ENCODE results near the gene GAB2. TPM values are rescaled to one million over a fixed set of nuclear protein-coding genes. Genes with fewer than 3 reads are reported as not detected.

The GAB2 gene
- total RNA-seq, 2 experiments from 2014 or later, result 1.2 to 1.3 TPM

- Histone ChIP-seq H3K4me1 (ENCODE audit: insufficient read depth, low read length, poor library complexity, severe bottlenecking) (no peaks in the 10 kb centered on the region), H3K9me2 (ENCODE audit: insufficient read depth, low read length) (no peaks in the 10 kb centered on the region), H3K4me2 (ENCODE audit: low read length) (no peak overlapping the region), H3K79me2 (ENCODE audit: insufficient read depth, low read depth, low read length) (no peaks in the 10 kb centered on the region), H3K27ac (ENCODE audit: low read depth, low read length, poor library complexity, severe bottlenecking) (no peak overlapping the region), H3K4me3 (ENCODE audit: low read depth, low read length, poor library complexity, severe bottlenecking) (no peak overlapping the region), H3K36me3 (ENCODE audit: insufficient read depth, low read length) (no peaks in the 10 kb centered on the region), H3K9me3 (ENCODE audit: low read length) (no peaks in the 10 kb centered on the region), H4K20me1 (ENCODE audit: insufficient read depth, low read length) (no peaks in the 10 kb centered on the region), H2AFZ (ENCODE audit: low read length) (no peak overlapping the region)
- ChIA-PET CTCF (ENCODE audit: unreplicated experiment) (no interaction called here), POLR2A (no interaction called here)
- intact Hi-C loops (cut with micrococcal nuclease; ENCODE audit: unreplicated experiment), result no loop called here
- BruUV-seq (replicated peaks), result no TSS peak
- TF ChIP-seq EZH2phosphoT487 (IDR thresholded peaks at IDR 0.05; ENCODE audit: borderline replicate concordance, low read depth, low read length), result no peak
- TF ChIP-seq CTCF (conservative IDR thresholded peaks at IDR 0.05; ENCODE audit: low read length), result no peak
- DNase-seq (ENCODE audit: low spot score), result no peak
Measured at GRCh38 chr11:78293536-78293935, 124.1 kb downstream of the GAB2 start.

GRCh38 chr11:78292109-78292803, 125.4 kb downstream of the GAB2 start:
- no peak for TF ChIP-seq EZH2phosphoT487 (IDR thresholded peaks at IDR 0.05; ENCODE audit: borderline replicate concordance, low read depth, low read length)
- no peak for TF ChIP-seq CTCF (conservative IDR thresholded peaks at IDR 0.05; ENCODE audit: low read length)
- H3K27ac ChIP-seq (ENCODE audit: low read depth, low read length, poor library complexity, severe bottlenecking), result no peak overlapping the region
- no peak for DNase-seq (ENCODE audit: low spot score)

GRCh38 chr11:78291503-78292108, 126.0 kb downstream of the GAB2 start:
- Histone ChIP-seq H3K79me2 (ENCODE audit: insufficient read depth, low read depth, low read length) (no peaks in the 10 kb centered on the region), H3K4me2 (ENCODE audit: low read length) (no peak overlapping the region), H3K27ac (ENCODE audit: low read depth, low read length, poor library complexity, severe bottlenecking) (no peak overlapping the region), H3K9me3 (ENCODE audit: low read length) (no peaks in the 10 kb centered on the region), H3K4me3 (ENCODE audit: low read depth, low read length, poor library complexity, severe bottlenecking) (no peak overlapping the region), H3K36me3 (ENCODE audit: insufficient read depth, low read length) (no peaks in the 10 kb centered on the region), H3K4me1 (ENCODE audit: insufficient read depth, low read length, poor library complexity, severe bottlenecking) (no peaks in the 10 kb centered on the region), H3K9me2 (ENCODE audit: insufficient read depth, low read length) (no peaks in the 10 kb centered on the region), H2AFZ (ENCODE audit: low read length) (no peak overlapping the region), H4K20me1 (ENCODE audit: insufficient read depth, low read length) (no peaks in the 10 kb centered on the region)
- POLR2A ChIA-PET, result interaction anchor here (0.6 kb wide), 1 partner anchor 95 kb away, joined by 3 read pairs; no protein-coding TSS in a partner anchor
- no TSS peak for BruUV-seq (replicated peaks)
- intact Hi-C loops (cut with micrococcal nuclease; ENCODE audit: unreplicated experiment), result no loop called here
- CTCF ChIA-PET (ENCODE audit: unreplicated experiment), result no interaction called here
- TF ChIP-seq EZH2phosphoT487 (IDR thresholded peaks at IDR 0.05; ENCODE audit: borderline replicate concordance, low read depth, low read length) (no peak), CTCF (conservative IDR thresholded peaks at IDR 0.05; ENCODE audit: low read length) (no peak)
- no peak for DNase-seq (ENCODE audit: low spot score)

More at GRCh38 chr11:78292109-78292803, 125.4 kb downstream of the GAB2 start:
- Histone ChIP-seq H3K9me2 (ENCODE audit: insufficient read depth, low read length) (no peaks in the 10 kb centered on the region), H4K20me1 (ENCODE audit: insufficient read depth, low read length) (no peaks in the 10 kb centered on the region), H3K4me2 (ENCODE audit: low read length) (no peak overlapping the region), H3K79me2 (ENCODE audit: insufficient read depth, low read depth, low read length) (no peaks in the 10 kb centered on the region), H2AFZ (ENCODE audit: low read length) (no peak overlapping the region), H3K36me3 (ENCODE audit: insufficient read depth, low read length) (no peaks in the 10 kb centered on the region), H3K4me3 (ENCODE audit: low read depth, low read length, poor library complexity, severe bottlenecking) (no peak overlapping the region), H3K9me3 (ENCODE audit: low read length) (no peaks in the 10 kb centered on the region), H3K4me1 (ENCODE audit: insufficient read depth, low read length, poor library complexity, severe bottlenecking) (no peaks in the 10 kb centered on the region)
- BruUV-seq (replicated peaks), result no TSS peak
- ChIA-PET POLR2A (no interaction called here), CTCF (ENCODE audit: unreplicated experiment) (no interaction called here)
- intact Hi-C loops (cut with micrococcal nuclease; ENCODE audit: unreplicated experiment), result no loop called here
